ENCODE data around the gene LRRC45. TPM values are rescaled to one million over a fixed set of nuclear protein-coding genes. Genes with fewer than 3 reads are reported as not detected.

Gene LRRC45
- total and polyA plus RNA-seq, 2 experiments from 2014 or later: 16.1 to 40.7 TPM

GRCh38 chr17:81983011-81983638, 40.0 kb upstream of the LRRC45 start (continued):
- TF ChIP-seq, protein P1, sequence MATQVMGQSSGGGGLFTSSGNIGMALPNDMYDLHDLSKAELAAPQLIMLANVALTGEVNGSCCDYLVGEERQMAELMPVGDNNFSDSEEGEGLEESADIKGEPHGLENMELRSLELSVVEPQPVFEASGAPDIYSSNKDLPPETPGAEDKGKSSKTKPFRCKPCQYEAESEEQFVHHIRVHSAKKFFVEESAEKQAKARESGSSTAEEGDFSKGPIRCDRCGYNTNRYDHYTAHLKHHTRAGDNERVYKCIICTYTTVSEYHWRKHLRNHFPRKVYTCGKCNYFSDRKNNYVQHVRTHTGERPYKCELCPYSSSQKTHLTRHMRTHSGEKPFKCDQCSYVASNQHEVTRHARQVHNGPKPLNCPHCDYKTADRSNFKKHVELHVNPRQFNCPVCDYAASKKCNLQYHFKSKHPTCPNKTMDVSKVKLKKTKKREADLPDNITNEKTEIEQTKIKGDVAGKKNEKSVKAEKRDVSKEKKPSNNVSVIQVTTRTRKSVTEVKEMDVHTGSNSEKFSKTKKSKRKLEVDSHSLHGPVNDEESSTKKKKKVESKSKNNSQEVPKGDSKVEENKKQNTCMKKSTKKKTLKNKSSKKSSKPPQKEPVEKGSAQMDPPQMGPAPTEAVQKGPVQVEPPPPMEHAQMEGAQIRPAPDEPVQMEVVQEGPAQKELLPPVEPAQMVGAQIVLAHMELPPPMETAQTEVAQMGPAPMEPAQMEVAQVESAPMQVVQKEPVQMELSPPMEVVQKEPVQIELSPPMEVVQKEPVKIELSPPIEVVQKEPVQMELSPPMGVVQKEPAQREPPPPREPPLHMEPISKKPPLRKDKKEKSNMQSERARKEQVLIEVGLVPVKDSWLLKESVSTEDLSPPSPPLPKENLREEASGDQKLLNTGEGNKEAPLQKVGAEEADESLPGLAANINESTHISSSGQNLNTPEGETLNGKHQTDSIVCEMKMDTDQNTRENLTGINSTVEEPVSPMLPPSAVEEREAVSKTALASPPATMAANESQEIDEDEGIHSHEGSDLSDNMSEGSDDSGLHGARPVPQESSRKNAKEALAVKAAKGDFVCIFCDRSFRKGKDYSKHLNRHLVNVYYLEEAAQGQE (IDR thresholded peaks at IDR 0.05; ENCODE audit: unreplicated experiment): no peak

DNA sequence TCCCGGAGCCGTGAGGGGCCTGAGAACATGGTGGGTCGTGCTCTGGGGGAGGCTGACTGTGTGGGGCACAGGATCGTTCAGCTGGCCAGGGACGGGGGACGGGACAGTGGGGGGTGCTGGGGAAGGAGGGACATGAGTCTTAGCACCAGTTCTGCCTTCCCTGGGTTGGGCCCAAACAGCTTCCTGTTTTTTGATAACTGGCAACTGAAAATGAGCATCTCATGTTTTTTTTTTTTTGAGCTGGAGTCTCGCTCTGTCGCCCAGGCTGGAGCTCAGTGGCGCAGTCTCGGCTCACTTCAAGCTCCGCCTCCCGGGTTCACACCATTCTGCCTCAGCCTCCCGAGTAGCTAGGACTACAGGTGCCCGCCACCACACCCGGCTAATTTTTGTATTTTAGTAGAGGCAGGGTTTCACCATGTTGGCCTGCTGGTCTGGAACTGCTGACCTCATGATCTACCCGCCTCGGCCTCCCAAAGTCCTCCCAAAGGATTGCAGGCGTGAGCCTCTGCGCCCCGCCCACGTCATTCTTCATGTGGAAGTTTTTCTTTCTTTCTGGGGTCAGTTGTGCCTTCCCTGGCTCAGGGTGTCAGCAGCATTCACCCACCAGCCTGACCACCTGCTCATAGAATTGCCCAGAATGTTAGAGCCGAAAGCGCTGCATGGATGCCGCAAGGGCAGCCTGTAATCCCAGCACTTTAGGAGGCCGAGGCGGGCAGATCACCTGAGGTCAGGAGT, 39.3 kb upstream of the LRRC45 start:
- Histone ChIP-seq H3K36me3 (ENCODE audit: insufficient read depth) (peaks cover 4% of the 10 kb centered on the region; the same call in 1 of the 2 replicates), H3F3A (replicated peaks; ENCODE audit: low read depth) (peaks cover 4% of the 10 kb centered on the region; the same call in 1 of the 2 replicates), H3K27ac (ENCODE audit: low read depth) (no peak overlapping the region), H3K27me3 (ENCODE audit: insufficient read depth) (no peaks in the 10 kb centered on the region), H3K9me2 (ENCODE audit: insufficient read depth) (no peaks in the 10 kb centered on the region), H3K4me2 (no peak overlapping the region), H2AFZ (no peak overlapping the region), H3K4me1 (ENCODE audit: insufficient read depth) (no peaks in the 10 kb centered on the region), H4K20me1 (replicated peaks; ENCODE audit: insufficient read depth) (no peaks in the 10 kb centered on the region; the same call in none of the 2 replicates), H3K4me3 (no peak overlapping the region), H3K79me2 (replicated peaks; ENCODE audit: insufficient read depth) (peaks cover under 1% of the 10 kb centered on the region; the same call in 1 of the 2 replicates)
- Mint-ChIP-seq H3K27me3 (ENCODE audit: insufficient read depth, low read depth, poor library complexity) (peaks cover 6% of the 10 kb centered on the region), H3K9me3 (no peaks in the 10 kb centered on the region), H3K4me1 (peaks cover 3% of the 10 kb centered on the region; the same call in 2 of the 3 replicates), H3K27ac (no peak overlapping the region), H3K36me3 (ENCODE audit: low read depth) (peaks cover 51% of the 10 kb centered on the region), H3K4me3 (no peak overlapping the region)
- TF ChIP-seq, protein P2, sequence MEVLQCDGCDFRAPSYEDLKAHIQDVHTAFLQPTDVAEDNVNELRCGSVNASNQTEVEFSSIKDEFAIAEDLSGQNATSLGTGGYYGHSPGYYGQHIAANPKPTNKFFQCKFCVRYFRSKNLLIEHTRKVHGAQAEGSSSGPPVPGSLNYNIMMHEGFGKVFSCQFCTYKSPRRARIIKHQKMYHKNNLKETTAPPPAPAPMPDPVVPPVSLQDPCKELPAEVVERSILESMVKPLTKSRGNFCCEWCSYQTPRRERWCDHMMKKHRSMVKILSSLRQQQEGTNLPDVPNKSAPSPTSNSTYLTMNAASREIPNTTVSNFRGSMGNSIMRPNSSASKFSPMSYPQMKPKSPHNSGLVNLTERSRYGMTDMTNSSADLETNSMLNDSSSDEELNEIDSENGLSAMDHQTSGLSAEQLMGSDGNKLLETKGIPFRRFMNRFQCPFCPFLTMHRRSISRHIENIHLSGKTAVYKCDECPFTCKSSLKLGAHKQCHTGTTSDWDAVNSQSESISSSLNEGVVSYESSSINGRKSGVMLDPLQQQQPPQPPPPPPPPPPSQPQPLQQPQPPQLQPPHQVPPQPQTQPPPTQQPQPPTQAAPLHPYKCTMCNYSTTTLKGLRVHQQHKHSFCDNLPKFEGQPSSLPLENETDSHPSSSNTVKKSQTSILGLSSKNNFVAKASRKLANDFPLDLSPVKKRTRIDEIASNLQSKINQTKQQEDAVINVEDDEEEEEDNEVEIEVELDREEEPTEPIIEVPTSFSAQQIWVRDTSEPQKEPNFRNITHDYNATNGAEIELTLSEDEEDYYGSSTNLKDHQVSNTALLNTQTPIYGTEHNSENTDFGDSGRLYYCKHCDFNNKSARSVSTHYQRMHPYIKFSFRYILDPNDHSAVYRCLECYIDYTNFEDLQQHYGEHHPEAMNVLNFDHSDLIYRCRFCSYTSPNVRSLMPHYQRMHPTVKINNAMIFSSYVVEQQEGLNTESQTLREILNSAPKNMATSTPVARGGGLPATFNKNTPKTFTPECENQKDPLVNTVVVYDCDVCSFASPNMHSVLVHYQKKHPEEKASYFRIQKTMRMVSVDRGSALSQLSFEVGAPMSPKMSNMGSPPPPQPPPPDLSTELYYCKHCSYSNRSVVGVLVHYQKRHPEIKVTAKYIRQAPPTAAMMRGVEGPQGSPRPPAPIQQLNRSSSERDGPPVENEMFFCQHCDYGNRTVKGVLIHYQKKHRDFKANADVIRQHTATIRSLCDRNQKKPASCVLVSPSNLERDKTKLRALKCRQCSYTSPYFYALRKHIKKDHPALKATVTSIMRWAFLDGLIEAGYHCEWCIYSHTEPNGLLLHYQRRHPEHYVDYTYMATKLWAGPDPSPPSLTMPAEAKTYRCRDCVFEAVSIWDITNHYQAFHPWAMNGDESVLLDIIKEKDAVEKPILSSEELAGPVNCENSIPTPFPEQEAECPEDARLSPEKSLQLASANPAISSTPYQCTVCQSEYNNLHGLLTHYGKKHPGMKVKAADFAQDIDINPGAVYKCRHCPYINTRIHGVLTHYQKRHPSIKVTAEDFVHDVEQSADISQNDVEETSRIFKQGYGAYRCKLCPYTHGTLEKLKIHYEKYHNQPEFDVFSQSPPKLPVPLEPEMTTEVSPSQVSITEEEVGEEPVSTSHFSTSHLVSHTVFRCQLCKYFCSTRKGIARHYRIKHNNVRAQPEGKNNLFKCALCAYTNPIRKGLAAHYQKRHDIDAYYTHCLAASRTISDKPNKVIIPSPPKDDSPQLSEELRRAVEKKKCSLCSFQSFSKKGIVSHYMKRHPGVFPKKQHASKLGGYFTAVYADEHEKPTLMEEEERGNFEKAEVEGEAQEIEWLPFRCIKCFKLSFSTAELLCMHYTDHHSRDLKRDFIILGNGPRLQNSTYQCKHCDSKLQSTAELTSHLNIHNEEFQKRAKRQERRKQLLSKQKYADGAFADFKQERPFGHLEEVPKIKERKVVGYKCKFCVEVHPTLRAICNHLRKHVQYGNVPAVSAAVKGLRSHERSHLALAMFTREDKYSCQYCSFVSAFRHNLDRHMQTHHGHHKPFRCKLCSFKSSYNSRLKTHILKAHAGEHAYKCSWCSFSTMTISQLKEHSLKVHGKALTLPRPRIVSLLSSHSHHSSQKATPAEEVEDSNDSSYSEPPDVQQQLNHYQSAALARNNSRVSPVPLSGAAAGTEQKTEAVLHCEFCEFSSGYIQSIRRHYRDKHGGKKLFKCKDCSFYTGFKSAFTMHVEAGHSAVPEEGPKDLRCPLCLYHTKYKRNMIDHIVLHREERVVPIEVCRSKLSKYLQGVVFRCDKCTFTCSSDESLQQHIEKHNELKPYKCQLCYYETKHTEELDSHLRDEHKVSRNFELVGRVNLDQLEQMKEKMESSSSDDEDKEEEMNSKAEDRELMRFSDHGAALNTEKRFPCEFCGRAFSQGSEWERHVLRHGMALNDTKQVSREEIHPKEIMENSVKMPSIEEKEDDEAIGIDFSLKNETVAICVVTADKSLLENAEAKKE (CRISPR knock-in tag; IDR thresholded peaks at IDR 0.05): no peak
- no peak for TF ChIP-seq ZNF114 (CRISPR knock-in tag; IDR thresholded peaks at IDR 0.05)
- no peak for TF ChIP-seq CREB1 (CRISPR knock-in tag; IDR thresholded peaks at IDR 0.05; ENCODE audit: low read depth)
- TF ChIP-seq EZH2phosphoT487 (IDR thresholded peaks at IDR 0.05; ENCODE audit: unreplicated experiment): no peak
- ATAC-seq (no peak), DNase-seq (ENCODE audit: low spot score) (no peak)
